NCI-H2196 treated with DMSO at 0.1 percent for 48 hours (cell line): ENCODE measurements around the gene SRRM2.

Experiments
- DNase-seq: peaks from one replicate; lab custom pipeline; 2025; ENCODE audit not compliant: unreplicated experiment; lab: John Stamatoyannopoulos, UW

SRRM2 gene

DNA sequence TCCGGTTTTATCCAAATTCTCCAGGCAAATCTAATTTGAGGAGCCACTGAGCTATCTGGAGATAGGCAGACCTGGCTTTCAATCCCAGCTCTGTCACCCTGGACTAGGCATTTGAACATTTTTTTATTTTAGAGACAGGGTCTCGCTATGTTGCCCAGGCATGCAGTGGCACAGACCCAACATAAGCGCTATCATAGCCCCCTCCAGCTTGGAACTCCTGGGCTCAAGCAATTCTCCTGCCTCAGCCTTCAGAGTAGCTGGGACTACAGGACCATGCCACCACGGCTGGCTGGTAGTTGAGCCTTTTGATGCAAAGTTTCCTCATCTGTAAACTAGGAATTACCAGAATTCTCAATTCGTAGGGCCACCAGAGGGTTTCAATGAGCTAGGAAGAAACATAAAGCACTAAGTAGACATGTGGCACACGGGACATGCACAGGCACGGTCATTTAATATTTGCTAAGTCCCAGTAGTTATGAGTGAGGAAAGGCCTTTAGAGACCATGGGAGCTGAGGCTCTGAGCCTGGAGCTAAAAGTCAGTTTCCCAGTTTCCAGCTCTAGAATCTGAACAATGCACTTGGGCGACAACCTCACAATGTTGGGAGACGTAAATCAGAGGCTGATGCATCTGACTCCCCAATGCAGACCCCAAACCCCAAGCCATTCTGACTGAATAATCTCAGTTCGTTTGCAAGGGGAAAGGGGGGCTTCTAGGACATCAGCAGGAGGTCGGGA is 23.5 kb downstream of the SRRM2 start:
- no peak for DNase-seq

DNA sequence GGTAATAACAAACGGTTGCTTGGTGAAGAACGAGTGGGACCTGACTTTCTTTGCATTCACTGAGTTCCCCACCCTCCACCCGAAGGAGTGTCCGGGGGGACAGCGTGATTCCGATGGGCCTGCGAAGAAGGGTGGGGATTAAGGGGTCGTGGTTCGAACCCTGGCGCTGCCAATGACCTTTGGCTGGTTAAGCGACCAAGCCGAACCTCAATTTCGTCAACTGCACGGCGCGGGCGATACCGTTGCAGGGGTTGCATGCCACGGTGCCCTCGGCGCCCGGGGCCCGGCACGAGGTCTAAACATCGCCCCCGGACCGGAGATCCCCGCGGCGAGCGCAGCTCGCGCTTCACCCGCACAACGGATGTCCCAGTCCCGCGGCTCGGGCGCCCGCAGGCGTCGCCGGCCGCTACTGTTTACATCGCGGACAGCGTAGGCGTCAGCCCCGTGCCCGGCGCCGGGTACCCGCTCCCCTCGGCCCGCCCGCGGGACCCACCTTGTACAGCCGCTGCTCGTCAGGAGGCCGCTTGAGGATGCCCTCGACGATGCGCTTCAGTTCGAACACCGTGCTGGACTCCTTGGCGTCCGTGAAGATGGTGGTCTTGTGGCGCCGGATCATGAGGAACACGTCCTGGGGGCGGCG is 24.2 kb downstream of the SRRM2 start:
- DNase-seq: no peak

DNA sequence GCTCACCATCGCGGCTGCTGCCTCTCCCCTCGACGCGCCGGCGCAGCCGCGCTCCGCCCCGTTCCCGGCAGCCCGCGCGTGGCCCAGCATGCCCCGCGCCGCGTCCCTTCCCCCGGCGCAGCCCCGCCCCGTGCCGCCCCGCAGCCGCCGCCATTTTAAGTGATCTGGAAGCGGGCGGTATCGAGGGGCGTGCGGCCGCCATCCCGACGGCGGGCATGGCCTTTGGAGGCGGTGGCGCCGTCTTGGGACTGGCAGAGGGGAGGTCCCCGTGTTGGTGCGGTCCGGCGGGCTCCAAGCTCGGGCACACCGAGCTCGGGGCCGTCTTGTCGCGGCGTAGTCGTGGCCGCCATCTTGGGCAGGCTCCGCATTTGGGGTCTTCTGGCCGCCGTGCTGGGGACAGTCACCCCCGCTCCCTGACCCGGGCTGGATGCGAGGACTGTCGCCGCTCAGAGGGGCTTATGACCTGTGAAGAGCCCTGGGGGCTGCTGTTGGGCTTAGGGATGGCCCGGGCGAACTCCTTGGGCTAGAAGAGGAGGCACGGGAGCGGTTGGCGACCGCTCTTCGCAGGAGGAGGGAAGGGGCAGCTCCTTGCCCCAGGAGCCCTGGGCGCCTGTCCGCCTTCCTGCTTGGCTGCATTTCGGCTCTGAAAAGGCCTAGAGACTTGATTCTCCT is 24.9 kb downstream of the SRRM2 start, which contains the start of gene ELOB:
TSS of gene ELOB (minus strand) at position 50 of the 672 bp plus-strand sequence. CDS start at position 9, 41 bp downstream.
- DNase-seq: peak; percentile 71

DNA sequence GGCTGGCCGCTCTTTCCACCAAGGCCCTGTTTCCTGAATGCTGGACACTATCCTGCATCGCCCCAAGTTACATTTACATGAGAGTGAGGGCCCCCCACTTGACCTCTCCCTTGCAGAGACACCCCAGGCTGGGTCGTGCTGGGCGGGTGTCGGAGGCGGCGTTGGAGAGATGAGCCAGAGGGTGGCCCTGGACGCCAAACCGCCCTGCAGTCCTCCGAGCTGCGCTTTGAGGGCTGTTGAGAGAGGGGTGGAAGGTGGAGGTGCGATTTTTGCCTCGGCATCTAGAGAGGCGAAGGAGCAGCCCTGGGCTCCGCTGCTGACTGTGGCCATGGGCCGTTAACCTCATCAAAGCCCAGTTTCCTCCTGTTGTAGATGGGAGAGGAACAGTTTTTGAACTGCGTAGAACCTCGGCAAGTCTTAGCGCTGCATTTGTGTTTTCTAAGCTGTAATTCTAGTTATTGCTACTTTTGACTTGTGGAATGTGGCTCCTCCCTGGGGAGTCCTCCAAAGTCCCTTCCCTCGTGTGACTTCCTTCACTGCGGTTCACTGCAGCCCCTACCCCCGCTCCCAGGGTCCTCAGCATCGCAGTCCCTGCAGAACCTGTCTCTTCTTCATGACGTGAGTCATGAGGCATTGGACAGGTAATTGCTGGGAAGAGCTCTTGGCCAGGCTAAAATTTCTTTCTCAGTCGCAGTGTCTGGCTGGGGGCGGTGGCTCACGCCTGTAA is 25.6 kb downstream of the SRRM2 start:
- DNase-seq: no peak

DNA sequence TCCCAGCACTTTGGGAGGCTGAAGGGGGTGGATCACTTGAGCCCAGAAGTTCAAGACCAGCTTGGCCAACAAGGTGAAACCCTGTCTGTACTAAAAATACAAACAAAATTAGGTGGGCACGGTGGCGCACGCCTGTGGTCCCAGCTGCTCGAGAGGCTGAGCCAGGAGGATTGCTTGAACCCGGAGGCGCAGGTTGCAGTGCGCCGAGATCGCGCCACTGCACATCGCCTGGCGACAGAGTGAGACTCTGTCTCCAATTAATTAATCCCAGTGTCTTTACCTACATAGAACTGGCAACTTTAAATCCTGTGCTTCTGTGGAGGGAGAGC is 26.2 kb downstream of the SRRM2 start:
- DNase-seq: no peak

DNA sequence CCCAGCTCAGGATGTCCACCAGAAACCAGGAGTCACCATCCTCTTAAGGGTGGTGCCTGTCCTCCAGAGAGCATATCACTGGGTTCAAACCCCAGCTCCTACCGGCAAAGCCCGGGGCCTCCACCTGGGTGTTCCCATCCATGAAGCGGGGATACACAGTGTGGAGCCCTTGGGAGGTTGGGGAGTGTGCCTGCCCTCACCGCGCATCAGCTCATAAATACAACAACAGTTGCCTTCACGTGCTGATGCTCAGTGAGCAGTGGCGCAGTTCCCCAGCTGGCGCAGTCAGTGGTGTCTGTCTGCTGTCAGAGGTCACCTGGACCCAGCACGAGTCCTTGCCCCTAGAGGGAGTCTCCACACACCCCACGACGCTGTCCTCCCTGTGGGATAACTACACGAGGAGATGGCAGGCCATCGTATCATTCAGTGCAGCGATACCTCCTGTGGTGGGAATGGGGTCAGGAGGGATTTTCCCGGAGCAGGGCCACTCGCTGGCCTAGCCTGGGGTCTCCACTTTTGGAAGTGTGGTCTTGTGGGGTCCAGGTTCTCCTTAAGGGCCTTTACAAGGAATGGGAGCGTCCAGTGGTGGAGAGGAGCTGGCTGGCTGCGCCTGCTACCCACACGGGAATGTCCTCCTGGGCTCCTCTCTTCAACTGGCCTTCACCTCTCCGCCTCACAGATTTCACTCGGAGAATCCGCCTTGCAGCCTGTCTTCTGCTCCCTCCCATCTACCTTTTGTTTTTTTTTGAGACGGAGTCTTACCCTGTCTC is 26.9 kb downstream of the SRRM2 start:
- DNase-seq: no peak

DNA sequence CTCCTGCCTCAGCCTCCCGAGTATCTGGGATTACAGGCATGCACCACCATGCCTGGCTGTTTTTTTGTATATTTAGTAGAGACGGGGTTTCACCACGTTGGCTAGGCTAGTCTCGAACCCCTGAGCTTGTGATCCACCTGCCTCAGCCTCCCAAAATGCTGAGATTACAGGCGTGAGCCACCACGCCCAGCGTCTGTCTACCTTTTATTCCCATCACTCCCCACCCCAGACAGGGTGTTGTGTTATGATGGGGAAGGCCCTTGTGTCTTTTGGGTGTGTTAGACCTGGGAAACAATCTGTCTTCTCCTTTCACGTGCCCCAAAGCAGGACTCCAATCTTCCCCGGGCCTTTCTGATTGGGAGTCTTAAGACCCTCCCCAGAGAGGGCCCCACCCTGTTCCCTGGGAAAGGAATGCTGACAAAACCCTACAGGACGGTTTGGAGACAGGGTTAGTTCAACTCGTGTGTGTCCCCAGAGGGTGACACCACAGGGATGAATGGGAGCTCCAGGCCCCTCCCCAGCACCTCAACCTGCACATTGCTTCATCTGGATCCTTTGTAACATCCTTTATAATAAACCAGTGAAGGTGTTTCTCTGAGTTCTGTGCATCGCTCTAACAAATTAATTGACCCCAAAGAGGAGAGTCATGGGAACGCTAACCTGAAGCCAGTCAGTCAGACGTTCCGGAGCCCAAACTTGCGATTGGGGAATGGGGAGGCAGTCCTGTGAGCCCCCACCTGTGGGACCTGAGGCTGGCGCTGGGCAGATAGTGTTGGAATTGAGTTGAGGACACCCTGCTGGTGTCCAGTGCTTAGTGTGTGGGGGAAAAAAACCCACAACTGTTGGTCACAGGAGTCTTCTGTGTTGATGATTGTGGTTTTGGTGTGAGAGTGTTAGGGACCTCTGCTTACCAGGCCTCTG is 27.8 kb downstream of the SRRM2 start:
- DNase-seq: no peak

DNA sequence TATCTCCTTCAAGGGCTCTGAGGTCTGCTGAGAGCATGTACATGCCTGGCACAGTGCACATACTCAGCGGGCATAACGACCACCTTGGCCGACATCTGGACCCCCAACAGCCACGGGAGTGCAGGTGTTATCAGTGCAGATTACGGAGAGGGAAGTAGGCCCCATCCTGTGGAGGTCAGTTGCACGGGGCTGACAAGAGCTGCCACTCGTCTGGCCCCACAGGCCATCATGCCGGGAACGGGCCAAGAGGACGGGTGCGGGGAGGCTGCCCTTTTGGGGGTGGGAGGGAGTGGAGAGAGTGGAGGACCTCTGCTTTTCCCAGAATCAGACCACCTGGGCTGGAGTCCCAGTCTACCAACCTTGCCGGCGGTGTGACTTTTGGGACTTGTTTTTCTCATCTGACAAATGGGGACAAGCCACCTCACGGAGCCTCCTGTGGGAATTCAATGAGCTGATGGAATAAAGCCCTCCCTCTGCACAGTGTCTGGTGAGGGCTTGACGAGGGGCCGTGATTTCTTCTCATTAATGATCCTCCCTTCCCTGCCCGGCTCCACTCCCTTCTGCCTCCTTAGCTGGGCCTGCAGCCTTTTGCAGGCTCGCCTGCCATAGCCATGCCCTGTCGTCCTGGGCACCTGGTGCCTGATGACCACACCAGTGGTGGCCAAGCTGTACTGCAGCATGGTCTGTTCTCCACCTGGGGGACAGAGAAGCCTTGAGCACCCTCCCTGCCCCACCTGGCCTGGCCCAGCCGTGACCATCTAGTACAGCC is 30.3 kb downstream of the SRRM2 start:
- DNase-seq: no peak

DNA sequence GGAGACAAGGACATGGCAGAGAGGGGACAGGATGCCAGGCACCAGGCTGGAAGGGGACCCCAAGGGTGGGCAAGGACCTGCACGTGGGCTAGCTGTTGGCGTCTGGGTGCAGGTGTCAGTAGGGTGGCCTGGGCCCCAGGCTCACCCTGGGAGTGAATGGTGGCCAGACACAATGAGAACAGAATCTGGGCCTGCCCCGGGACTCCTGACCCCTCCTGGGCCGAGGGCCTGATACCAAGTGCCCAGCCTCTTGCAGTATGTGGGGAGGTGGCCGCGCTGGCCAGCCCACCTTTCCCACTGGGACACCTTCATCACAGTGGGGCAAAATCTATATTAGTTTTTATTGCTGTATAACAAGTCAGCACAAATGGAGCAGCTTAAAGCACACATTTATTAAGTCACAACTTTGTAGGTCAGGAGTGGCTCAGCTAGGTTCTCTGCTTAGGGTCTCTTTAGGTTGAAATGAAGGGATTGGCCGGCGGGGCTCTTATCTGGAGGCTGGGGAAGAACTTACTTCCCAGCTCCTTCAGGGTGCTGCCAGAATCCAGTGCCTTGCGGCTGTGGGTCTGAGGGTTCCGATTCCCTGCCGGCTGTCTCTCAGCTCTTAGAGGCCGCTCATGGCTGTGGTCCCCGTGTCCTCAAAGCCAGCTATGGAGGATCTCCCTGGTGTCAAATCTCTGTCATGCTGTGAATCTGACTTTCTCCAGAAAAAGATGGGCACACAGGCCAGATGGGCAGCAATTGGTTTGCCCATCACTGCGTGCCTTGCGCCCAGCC is 31.3 kb downstream of the SRRM2 start:
- DNase-seq: no peak

DNA sequence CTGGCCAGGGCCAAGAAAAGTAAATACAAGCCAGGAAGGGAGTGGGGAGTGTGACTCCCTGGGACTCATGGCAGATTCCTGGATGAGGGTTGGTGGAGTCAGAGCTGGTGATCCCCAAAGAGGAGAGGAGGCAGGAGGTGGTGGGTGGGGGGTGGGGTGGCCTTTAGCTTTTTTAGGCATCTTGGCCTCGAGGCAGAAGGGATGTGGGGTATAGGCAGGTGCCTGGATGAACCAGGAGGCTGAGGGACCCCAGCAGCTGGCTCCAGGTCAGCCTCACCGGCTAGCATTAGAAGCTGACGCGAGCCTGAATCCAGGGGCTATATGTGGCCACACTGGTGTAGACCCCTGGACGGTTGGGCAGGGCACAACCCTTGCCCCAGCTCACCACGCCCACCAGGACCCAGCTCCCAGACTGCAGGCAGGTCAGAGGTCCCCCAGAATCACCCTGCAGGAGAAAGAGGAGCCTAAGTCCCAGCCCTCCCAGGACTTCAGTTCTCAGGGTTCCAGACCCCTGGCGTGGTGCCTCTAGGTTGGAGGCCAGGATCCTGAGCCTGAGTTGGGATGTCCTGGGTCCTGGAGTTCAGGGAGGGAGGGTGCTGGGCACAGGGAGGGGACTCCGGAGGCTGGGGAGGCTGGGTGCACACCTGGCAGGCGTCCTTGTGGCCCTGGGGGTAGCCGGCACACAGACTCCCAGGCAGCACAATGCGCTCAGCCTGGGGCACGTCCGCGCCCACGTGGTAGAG is 32.1 kb downstream of the SRRM2 start:
- DNase-seq: no peak

DNA sequence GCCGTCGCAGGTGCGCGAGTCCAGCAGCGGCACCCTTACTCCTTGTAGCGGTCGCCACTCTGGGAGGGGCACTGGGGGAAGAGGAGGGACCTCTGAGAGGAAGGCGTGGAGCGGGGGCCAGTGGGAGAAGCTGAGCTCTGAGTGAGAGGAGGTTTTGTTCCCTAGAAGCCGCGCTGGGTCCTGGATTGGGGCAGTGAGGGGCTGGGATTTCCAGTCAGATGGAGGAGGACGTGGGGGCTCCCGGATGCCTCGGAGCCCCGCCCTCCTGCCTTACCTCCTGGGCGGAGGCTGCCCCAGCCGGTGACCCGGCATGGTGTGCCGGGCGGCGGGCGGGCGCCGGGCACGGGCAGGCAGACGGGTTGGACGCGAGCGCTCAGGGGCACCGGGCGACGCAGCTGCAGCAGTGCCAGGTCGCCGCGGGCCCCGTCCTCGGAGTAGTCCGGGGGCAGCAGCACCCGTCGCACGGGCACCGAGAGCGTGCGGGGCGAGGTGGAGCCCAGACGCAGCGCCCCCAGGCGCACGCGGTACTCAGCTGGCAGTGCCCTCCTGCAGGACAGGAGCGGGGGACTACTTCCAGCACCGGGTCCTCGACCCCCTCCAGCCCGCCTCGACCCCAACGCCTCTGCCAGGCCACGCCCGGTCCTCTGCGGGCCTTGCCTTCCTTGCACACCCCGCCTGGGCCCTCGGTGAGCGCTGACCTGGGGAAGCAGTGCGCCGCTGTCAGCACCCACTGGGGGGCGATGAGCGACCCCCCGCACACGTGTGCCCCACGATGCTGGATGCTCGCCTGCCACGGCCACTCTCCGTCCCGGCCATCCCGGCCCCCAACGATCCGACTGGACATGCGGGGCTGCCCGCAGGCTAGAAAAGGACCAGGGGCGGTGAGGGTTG is 32.9 kb downstream of the SRRM2 start:
- peak; percentile 48 for DNase-seq

DNA sequence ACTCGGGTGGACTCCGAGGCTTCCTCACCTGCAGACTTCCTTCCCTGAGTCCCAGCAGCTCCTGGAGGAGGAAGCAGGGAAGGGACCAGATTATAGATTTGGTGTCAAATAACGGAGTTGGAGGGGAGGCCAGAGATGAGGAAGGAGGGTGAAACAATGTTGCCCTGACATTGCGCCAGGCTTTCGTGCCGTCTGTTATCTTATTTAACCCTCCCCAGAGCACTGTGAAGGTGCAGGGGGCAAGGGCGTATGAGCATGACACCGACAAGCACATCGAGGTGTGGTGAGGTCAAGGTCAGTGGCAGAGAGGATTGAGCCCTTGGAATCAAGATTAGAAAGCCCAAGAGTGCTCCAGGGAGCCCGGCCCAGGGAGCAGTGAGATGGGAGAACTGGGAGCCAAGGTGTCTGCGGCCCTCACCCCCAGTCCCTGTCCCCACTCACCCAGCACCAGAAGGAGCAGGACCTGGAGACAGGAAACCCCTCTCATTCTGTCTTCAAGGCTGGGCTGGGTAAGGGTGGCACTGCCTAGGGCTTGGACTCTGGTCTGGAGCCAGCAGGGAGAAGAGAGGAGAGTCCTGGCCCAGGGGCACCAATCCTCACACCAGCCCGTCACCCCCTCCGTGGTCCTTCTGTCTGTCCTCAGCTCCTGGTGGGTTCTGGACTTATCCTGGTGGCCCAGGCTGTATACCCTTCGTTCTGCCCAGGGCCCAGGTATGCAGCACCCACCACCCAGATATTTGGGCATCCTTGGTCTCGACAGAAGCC is 33.8 kb downstream of the SRRM2 start:
- no peak for DNase-seq

DNA sequence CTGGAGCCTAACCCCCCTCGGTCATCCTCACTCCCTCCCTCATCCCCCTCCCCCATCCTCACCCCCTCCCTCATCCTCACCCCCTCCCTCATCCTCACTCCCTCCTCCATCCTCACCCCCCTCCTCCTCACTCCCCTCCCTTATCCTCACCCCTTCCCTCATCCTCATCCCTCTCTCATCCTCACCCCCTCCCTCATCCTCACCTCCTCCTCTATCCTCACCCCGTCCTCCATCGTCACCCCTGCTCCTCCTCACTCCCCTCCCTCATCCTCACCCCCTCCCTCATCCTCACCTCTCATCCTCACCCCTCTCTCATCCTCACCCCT is 34.4 kb downstream of the SRRM2 start:
- no peak for DNase-seq

DNA sequence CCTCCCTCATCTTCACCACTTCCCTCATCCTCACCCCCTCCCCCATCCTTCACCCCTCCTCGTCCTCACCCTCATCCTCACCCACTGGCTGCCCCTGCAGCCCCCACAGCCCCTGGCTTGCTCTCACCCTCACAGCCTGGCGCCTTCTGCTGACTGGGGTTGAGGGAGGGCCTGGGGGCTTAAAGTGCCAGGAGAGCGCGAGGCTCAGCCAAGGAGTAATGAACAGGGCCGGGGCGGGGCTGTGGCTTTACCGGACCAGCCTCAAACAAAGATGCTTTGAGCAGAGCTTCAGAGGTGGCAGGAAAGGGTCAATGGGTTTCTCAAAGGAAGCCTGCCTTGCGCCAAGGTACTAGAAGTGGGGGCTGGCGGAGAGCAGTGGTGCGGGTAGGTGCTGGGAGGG is 35.0 kb downstream of the SRRM2 start, which contains the start of gene PRSS33:
TSS of gene PRSS33 (minus strand) at position 155 of the 400 bp plus-strand sequence. CDS start 1,013 bp downstream, outside the sequence.
- DNase-seq: no peak

DNA sequence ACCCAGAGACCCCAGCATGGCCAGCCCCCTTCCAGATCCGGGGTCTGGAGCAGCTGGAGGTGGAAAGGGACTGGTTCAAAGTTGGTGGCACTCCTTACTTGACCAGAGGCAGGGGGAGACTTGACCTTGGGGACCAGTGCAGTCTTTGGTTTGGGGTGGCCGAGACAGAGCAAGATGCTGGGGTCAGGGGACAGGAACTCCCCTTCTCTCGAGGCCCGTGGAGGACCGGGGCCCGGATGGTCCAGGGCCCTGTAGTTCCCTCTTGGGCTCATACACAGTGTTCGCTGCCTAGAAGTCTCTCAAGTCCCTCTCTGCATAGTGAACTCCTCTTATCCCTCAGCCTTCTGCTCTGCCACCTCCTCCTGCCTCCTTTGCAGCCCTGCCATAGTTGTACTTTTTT is 35.5 kb downstream of the SRRM2 start:
- DNase-seq: no peak

DNA sequence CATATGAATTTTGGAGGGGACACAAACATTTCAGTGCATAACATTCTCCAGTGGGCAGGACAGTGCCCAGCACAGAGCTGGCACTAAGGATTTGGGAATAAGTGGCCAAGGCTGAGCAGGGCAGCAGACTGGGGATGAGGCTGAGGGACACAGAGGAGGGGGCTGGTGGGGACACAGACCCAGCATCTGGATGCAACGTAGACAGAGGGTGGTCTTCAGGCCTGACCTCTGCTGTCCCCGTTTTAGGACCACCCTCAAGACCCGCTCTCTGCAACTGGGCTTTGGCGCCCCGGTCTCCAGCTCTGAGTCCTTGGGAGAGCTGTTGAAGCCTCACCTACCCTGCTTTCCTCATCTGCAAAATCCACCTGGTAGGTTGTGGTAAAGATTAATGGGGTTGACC is 38.2 kb downstream of the SRRM2 start:
- DNase-seq: no peak
